Non-pigmented ciliary epithelial cell (primary cell): ENCODE data around the gene PSKH1.

ENCODE experiments used
- DNase-seq: peaks from one replicate; pipeline ENCODE4 v3.0.0-alpha.2; 2010; ENCODE audit warnings: low read depth

PSKH1 gene

DNA sequence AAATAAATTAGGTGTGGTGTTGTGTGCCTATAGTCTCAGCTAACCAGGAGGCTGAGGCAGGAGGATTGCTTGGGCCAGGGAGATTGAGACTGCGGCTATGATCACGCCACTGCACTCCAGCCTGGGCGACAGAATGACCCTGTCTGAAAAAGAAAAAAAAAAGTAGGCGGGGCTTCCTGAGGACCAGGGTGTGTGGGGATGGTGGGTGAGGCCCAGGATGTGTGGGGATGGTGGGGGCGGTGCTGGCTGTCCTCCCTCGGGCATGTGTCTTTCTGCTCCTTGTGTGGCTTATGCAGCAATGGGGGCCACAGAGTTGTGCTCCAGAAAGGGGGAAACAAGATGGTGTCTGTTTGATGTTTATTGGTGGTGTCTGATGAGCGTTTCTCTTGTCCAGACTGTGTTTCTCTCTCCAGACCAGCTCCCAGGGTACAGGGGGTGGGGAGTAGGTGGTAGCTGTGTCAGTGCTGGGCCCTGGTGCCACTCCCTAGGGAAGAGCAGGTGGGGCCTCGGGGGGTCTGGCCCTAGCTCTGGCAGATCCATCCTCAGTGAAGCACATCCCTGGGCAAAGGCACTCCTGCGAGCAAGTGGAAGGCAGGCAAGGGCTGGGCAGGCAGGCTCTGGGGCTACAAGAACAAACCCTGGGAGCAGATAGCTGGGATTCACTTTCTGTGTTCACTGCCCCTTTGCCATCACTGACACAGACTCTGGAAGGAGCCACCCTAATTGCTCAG lies 48.6 kb downstream of the PSKH1 start:
- DNase-seq = no peak

GRCh38 chr16:67942200-67942509 lies 49.1 kb downstream of the PSKH1 start:
- no peak for DNase-seq

GRCh38 chr16:67942510-67943255 lies 49.6 kb downstream of the PSKH1 start:
- DNase-seq = no peak

DNA sequence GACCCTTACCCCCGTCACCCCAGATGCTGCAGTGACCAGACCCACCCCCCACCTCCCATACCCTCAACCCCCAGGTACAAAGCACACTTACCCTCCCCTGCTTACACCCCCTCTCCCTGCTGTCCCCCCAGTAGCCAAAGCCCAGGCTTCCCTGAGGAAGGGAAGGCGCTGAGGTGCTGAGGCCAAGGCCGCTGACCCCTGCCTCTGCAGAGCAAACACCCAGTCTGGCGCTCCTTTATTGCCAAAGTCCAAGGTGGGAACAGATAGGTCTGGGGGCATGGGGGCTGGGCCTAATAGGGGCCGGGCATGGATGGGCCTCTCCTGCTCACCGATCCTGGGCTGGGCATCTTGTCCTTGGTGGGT lies 50.2 kb downstream of the PSKH1 start:
- no peak for DNase-seq

- no peak for DNase-seq
Measured at GRCh38 chr16:67943619-67944504, 50.8 kb downstream of the PSKH1 start, which contains the start of gene LCAT. Gene LCAT, minus strand, starts transcription at chr16:67944120. Its CDS starts 19 bp downstream, at chr16:67944101.

DNA sequence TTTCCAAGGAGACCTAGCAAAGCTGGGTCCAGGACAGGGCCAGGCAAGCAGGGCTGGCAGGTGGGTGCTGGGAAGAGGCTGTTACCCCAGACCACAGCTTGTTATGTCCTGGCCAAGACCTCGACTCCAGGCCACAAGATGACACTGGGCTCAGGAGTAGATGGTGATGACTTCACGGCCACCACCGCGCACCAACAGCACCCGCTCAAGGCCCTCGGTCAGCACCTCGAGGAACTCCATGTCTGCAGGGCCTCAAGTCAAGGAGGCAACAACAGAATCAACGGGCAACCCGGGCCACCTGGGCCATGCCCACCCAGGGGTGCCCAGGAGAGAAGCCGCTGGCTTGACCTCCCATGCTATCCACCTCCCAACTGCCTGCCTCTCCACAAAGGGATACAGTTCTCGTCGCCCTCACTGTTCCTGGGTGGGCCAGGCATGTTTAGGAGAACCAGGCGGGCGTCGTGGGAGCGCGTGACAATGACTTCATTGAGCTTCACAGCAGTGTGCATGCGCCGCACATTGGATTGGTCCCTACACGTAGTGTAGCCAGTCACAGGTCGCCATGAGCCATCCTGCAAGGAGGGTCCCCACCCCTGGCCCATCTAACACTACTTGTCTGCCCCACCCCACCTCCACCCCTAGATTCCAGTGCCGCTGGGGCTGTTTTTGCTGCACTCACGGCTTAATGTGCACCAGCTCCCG lies 51.8 kb downstream of the PSKH1 start:
- DNase-seq = no peak

DNA sequence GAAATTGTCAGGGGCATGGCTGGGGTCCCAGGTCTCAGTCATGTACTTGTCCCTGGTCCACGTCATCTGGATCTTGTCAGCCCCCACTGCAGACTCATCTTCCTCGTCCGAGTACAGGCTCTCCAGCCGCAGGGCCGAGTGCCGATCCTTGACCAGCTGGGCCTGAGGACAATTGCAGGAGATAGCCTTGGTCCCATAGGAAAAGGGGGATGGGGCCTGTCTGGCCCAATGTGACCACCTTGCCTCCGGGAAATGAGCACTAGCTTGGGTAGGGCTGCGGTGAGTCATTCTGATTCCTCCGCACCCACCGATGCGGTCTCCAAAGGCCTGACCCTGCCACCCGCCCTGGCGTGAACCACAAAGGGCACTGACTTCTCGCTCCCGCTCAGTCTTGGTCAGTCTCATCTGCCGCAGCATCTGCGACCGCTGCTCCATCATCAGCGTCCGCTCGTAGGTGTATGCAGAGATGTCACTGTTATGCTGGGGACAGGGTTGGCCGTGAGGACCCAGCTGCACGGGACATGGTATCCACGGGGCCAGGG lies 52.4 kb downstream of the PSKH1 start:
- DNase-seq = no peak

DNA sequence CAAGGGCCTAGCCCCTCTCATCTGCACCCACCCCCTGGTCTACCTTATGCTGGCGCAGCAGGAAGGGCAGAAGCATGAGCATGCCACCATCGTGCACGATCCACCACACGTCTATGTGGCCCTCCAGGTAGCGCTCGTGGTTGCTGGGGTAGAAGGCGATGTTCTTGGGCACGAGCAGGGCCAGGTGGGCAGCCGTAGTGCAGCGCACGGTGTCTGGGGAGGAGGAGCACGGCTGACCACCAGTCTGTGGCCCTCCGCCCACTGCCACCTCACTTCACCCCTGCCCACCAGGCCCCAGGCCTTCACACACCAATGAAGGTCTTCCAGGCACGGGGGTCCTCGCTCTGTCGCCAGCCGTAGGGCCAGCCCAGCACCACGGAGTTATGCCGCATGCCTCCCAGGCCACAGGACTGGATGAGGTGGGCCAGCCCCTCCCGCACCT lies 53.1 kb downstream of the PSKH1 start:
- DNase-seq = no peak

GRCh38 chr16:67946966-67947558 lies 54.0 kb downstream of the PSKH1 start:
- no peak for DNase-seq

GRCh38 chr16:67948015-67948414 lies 55.0 kb downstream of the PSKH1 start:
- DNase-seq = no peak

GRCh38 chr16:67949645-67950044 lies 56.6 kb downstream of the PSKH1 start:
- no peak for DNase-seq

- no peak for DNase-seq
Measured at GRCh38 chr16:67950335-67950843, 57.3 kb downstream of the PSKH1 start.

- DNase-seq = no peak
Measured at GRCh38 chr16:67951485-67951884, 58.4 kb downstream of the PSKH1 start.

DNA sequence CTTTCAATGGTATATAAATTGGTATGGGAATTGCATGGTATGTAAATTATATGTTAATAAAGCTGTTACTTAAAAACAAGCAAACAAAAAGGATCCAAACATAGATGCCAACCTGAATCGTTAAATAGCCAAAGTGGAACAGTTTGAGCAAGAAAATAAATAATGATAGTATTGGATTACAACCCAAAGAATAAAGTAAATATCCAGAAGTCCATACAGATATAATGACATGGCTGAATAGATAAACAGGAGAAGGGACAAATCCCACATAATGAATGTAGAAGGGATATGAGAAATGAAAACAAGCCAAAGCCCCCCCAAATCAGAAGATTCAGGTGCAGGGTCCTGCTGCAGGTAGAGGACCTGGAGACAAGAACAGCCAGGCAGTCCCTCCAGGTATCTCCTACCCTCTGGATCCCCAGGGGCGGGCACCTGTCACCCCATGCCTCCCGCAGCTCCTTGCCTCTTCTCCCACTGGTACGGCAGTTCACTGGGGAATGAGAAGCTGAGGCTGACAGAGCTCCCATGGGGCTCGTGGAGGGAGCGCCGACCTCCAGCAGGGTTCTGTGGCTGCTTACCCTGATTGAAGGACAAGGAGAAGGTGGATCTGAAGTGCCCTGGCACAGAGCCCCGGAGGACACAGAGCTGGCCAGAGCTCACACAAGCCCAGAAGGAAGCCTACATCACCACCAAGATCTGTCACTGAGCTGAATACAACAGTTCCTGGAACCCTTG lies 60.8 kb downstream of the PSKH1 start:
- no peak for DNase-seq

DNA sequence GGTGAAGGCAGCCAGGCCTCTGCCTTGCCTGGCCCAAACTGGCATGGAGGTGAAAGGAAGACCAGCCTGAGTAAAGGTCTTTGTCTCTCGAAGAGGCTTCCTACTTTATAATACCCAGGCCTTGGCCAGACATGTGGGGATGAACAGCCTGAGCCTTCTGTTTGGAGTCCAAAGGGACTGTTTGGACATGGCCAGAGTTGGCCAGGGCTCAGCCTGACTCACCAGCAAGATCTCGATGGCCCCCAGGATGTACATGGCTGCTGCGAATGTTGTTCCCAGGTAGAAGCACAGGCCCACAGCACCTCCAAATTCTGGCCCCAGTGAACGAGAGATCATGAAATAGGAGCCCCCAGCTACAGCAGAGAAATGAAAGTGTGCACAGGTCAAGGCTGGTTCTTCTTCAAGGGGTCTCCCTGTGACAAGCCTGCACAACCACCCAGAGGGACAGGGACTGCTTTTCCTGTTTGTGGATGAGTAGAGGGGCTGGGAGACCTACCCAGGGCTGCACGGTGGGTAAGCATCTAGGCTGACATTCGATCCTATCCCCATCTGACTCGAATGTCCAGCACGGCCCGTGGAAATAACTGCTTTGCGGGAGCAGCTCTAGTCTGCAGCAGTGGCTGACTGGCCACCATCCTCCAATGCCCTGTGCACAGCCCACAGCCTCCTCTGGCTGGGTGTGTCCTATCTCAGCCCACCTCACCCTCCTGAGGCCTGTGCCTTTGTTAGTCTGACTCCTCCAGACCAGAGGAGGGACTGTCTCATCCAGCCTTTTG lies 61.6 kb downstream of the PSKH1 start:
- DNase-seq = no peak

DNA sequence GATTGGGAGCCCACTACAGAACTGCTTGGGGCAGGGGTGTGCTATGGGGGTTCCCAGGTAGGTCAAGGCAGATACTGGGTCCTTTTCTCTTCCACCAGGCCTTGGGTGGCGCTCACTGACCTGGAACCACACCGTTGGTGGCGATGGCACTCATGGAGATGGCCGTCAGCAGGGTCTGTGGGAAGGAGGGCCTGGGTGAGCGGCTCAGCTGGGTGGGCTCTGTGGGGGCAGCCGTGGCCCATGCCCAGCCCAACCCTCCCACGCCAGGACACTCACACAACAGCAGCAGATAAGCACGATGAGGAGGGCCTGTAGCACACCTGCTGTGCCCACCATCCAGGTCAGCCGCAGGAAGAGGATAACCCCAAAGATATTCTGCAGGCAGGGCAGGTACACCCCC lies 64.6 kb downstream of the PSKH1 start:
- DNase-seq = no peak

DNA sequence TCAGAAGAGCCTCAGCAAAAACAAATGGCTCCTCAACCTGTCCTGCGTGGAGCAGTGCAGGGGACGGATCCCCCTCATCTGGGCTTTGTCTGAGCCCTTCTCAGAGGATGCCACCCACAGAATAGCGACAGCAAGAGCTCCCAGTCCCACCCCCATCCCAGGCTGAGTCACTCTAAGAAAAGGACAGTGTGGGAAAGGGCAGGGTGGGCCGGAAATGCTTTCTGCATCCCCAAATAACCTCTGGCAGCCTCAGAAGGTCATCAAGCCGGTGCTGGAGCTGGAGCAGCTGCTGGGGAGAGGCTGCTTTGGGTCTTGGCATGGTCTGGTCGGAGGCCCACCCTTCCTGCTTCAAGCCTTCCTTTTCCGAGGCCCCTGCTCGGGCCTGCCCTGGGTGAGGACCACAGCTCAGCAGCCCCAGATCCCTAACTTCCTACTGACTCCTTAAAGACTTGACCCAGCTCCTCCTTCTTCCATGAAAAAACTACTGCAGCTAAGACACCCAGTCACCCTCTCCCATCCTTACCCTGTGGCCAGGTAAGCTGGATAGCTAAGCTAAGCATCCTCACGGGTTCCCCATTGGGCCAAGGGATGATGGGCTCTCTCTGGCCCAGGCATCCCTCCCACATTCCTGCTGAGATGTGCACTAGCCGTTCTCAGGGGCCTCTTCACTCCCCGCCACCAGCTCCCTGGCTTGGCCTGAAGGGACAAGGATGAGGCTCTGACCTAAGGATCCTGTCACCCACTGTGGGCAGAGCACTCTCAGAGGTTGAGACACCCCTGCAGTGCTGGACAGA lies 66.7 kb downstream of the PSKH1 start:
- DNase-seq = no peak

DNA sequence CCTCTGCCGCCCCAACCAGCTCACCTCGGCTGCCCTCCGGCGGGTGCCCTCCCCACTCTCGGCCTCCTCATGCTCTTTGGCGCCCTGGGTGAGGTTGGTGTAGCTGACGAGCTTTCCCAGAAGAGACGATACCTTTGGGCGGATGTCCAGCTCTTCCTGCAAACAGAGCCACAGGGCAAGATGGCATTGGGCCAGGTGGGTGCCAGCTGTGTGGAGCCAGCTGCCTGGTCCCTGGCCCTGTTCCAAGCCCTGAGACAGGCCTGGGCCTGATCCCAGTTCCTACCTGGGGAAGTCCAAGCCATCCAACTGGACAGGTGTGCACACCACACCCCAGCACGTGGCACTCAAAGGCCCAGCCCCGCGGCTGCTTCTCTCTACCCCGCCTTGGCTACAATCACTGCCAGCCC lies 68.5 kb downstream of the PSKH1 start:
- DNase-seq = no peak

DNA sequence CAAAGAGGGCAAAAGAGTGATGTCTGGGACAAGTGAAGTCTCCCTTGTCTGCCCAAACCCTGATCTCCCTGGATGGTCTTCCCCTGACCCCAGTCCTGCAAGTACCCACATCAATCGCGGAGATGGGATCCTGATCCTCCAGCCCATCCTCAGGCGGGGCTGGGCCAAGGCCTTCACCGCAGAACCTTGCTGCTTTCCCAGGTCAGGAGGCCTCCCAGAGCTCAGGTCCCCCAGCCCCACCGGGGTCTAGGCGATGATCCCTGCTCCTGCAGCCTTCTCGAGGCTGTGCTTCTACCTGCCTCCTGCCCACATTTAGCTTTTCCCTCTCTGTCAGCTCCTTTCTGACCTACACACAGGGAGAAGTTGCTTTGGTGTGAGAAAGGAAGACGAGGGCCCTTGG lies 69.1 kb downstream of the PSKH1 start:
- no peak for DNase-seq
